GM12878 (cell line): ENCODE results near the gene DCAF4L1. TPM values are rescaled to one million over a fixed set of nuclear protein-coding genes. Genes with fewer than 3 reads are reported as not detected.

Source experiments
- ATAC-seq: fragments of 200-7000 bp; cut with Tn5 transposase; 3 replicates; pipeline ENCODE4 v1.9.1; 2020; ENCODE audit warnings: mild to moderate bottlenecking, moderate library complexity
- BruUV-seq: library from RNA; stranded (reverse); fragments of 400-500 nt; replicated peaks from 2 replicates; lab custom pipeline; 2021; lab: Mats Ljungman, UMichigan
- CTCF ChIA-PET: fragments of 300-600 bp; sonication (Branson Sonifier 250); formaldehyde crosslinking; extraction: SDS; loops from one replicate; lab custom pipeline; 2021; ENCODE audit warnings: inconsistent platforms; lab: Yijun Ruan, JAX
- POLR2A ChIA-PET: fragments of 350-600 bp; formaldehyde crosslinking; extraction: SDS; loops from one replicate; lab custom pipeline; 2021; ENCODE audit warnings: inconsistent platforms; lab: Charles Lee
- RAD21 ChIA-PET: fragments of 300-600 bp; sonication (Branson Sonifier 250); formaldehyde crosslinking; loops from one replicate; lab custom pipeline; 2023; ENCODE audit warnings: antibody characterized with exemption; ENCODE audit not compliant: unreplicated experiment; lab: Charles Lee
- SMC1A ChIA-PET: fragments of 300-600 bp; sonication (Branson Sonifier 250); formaldehyde crosslinking; loops from one replicate; lab custom pipeline; 2023; ENCODE audit not compliant: unreplicated experiment, uncharacterized antibody; lab: Charles Lee
- DNase-seq: peaks from one replicate; pipeline ENCODE4 v3.0.0-alpha.2; 2011; ENCODE audit warnings: low read depth, low spot score
- FAIRE-seq: peaks from 3 replicates; lab custom pipeline; 2011; peaks lifted over from hg19 to GRCh38; lab: Jason Lieb, UNC
- H2AFZ ChIP-seq: 2 replicates; pipeline ENCODE4 v1.6.0; 2011; ENCODE audit warnings: low read depth, low read length, control low read depth; ENCODE audit not compliant: control insufficient read depth
- H3K27ac ChIP-seq: 2 replicates; pipeline ENCODE4 v1.5.1; 2011; ENCODE audit warnings: control low read depth; ENCODE audit not compliant: control insufficient read depth, insufficient read depth
- H3K27me3 ChIP-seq, 2 experiments: replicated peaks in 1 of 2; 2 replicates each; pipeline versions ENCODE4 v1.6.0 to v1.6.1; 2011; ENCODE audit warnings: low read length in 1 of 2; ENCODE audit not compliant: control insufficient read depth in 2 of 2, insufficient read depth in 2 of 2
- H3K36me3 ChIP-seq, 2 experiments: 2 replicates each; pipeline ENCODE4 v1.5.1; 2011; ENCODE audit warnings: low read length in 1 of 2; ENCODE audit not compliant: control insufficient read depth in 2 of 2, insufficient read depth in 2 of 2
- H3K4me1 ChIP-seq: 2 replicates; pipeline ENCODE4 v1.6.1; 2011; ENCODE audit warnings: mild to moderate bottlenecking, low read length, moderate library complexity, mixed read lengths; ENCODE audit not compliant: control insufficient read depth, insufficient read depth
- H3K4me2 ChIP-seq: 2 replicates; pipeline ENCODE4 v1.6.0; 2011; ENCODE audit warnings: control low read depth; ENCODE audit not compliant: control insufficient read depth, insufficient read depth
- H3K4me3 ChIP-seq: fragments of 200-600 bp; sonication (generic); 2 replicates; pipeline ENCODE4 v1.5.1; 2016
- H3K79me2 ChIP-seq: 2 replicates; pipeline ENCODE4 v1.6.0; 2011; ENCODE audit warnings: low read length; ENCODE audit not compliant: control insufficient read depth, insufficient read depth
- H3K9ac ChIP-seq: 2 replicates; pipeline ENCODE4 v1.8.0; 2011; ENCODE audit warnings: low read length, control low read depth, mixed read lengths; ENCODE audit not compliant: control insufficient read depth, insufficient read depth
- H3K9me3 ChIP-seq: replicated peaks from 3 replicates; pipeline ENCODE4 v1.5.1; 2011; ENCODE audit warnings: mild to moderate bottlenecking, low read length; ENCODE audit not compliant: control insufficient read depth, insufficient read depth
- H4K20me1 ChIP-seq: 2 replicates; pipeline ENCODE4 v1.6.0; 2011; ENCODE audit not compliant: control insufficient read depth, insufficient read depth
- CEBPB ChIP-seq, 2 experiments: fragments of 150-350 bp in 1 of 2; IDR thresholded peaks; 2 replicates each; pipeline ENCODE4 v1.6.1; 2012 to 2014; ENCODE audit warnings: low read depth in 2 of 2, low read length in 2 of 2, borderline replicate concordance in 1 of 2, inconsistent platforms in 1 of 2
- CUX1 ChIP-seq: IDR thresholded peaks from 2 replicates; pipeline ENCODE4 v1.6.1; 2012; ENCODE audit warnings: improper control_type of control experiment, low read depth, low read length; ENCODE audit not compliant: insufficient replicate concordance
- MEF2B ChIP-seq: fragments of 450-650 bp; IDR thresholded peaks from 2 replicates; pipeline ENCODE4 v1.6.1; 2018; ENCODE audit warnings: mild to moderate bottlenecking, moderate library complexity; ENCODE audit not compliant: partially characterized antibody, poor library complexity, severe bottlenecking
- TAF1 ChIP-seq: IDR thresholded peaks from 2 replicates; pipeline ENCODE4 v1.6.1; 2011; ENCODE audit warnings: mild to moderate bottlenecking, low read depth, low read length, borderline replicate concordance
- WGBS: methylation state at CpG from one replicate; pipeline ENCODE4 v1.1.6; 2016; ENCODE audit warnings: low lambda C conversion rate; ENCODE audit not compliant: insufficient replicate concordance, insufficient coverage; ENCODE audit errors: missing lambda C conversion rate; 5-methylcytosine and 5-hydroxymethylcytosine counted together
- in situ Hi-C: fragments of 300-500 bp; cut with MboI; formaldehyde crosslinking; loops from 9 replicates; pipeline ENCODE4 v1.14.3; 2018; ENCODE audit warnings: mixed read lengths
- intact Hi-C: fragments of 100-400 bp; cut with micrococcal nuclease; formaldehyde crosslinking; loops from one replicate; pipeline ENCODE4 v1.14.2; 2022; ENCODE audit not compliant: unreplicated experiment
- polyA plus RNA-seq, 11 experiments: library from polyadenylated mRNA; depleted of rRNA in 4 of 11; unstranded in 6 of 11; stranded (reverse) in 5 of 11; fragments of >200 nt; fragmentation: Nextera tagmentation in 4 of 11; fragmentation: Illumina TruSeq in 1 of 11; extraction: Ambion mirVana in 4 of 11; extraction: Trizol in 1 of 11; gene quantifications; 1 replicate in 1 of 11; 2 replicates in 10 of 11; pipeline versions ENCODE4 v1.2.1 to v1.2.3, GENCODE V29; 2011 to 2016; ENCODE audit warnings: inconsistent platforms in 2 of 11, missing spikeins in 2 of 11, low read depth in 1 of 11
- total RNA-seq, 4 experiments: library from RNA; depleted of rRNA in 3 of 4; stranded (reverse); fragments of >200 nt in 3 of 4; fragmentation: Illumina TruSeq in 1 of 4; extraction: Trizol in 1 of 4; gene quantifications; 2 replicates each; pipeline versions ENCODE4 v1.2.1 to v1.2.3, GENCODE V29; 2013 to 2021

The DCAF4L1 gene
- total and polyA plus RNA-seq, 10 of the 15 experiments (the other 5 are each of a cell fraction or from before 2014, with no cell fraction given), result 0.04 to 0.48 (median 0.18) TPM

GRCh38 chr4:41964401-41964800, 17.2 kb upstream of the DCAF4L1 start:
- FAIRE-seq (no peak), DNase-seq (no peak), ATAC-seq (no peak)
- no peaks in the 10 kb centered on the region for H3K27me3 ChIP-seq
- in situ Hi-C loops, result no loop called here
- RAD21 ChIA-PET, result no interaction called here
- no TSS peak for BruUV-seq
- H3K36me3 ChIP-seq, result no peaks in the 10 kb centered on the region
- intact Hi-C loops, result no loop called here
- no peaks in the 10 kb centered on the region for H4K20me1 ChIP-seq
- H3K4me3 ChIP-seq, result no peak overlapping the region
- SMC1A ChIA-PET, result no interaction called here
- no peak overlapping the region for H3K4me2 ChIP-seq
- no peaks in the 10 kb centered on the region for H3K79me2 ChIP-seq
- POLR2A ChIA-PET, result no interaction called here
- TF ChIP-seq MEF2B (no peak), TAF1 (no peak), CEBPB (IDR thresholded peaks at IDR 0.05; ENCODE audit: borderline replicate concordance in 1 of 2, low read depth in 2 of 2, low read length in 2 of 2) (peak in 1 of 2 experiments; percentile 41; a peak in 1 of 4 replicates)
- H3K27ac ChIP-seq, result no peak overlapping the region
- CTCF ChIA-PET, result interaction anchor here (0.9 to 1.6 kb wide), 7 partner anchors 11 to 688 kb away, joined by 3 to 7 read pairs (median 3); no protein-coding TSS in a partner anchor
- WGBS, result 91% methylated on average over 1 of the region's 1 CpG
- H2AFZ ChIP-seq, result no peak overlapping the region
- no peaks in the 10 kb centered on the region; the same call in 2 of the 3 replicates for H3K9me3 ChIP-seq
- H3K9ac ChIP-seq, result no peak overlapping the region
- H3K4me1 ChIP-seq, result no peaks in the 10 kb centered on the region

- ChIA-PET RAD21 (no interaction called here), CTCF (interaction anchor here (2.4 kb wide), 1 partner anchor 10 kb away, joined by 11 read pairs; no protein-coding TSS in a partner anchor), POLR2A (interaction anchor here (0.6 to 1.6 kb wide), 3 partner anchors 12 to 1058 kb away, joined by 3 read pairs; no protein-coding TSS in a partner anchor), SMC1A (no interaction called here)
- ATAC-seq (no peak), FAIRE-seq (no peak), DNase-seq (no peak)
- Histone ChIP-seq H2AFZ (no peak overlapping the region), H3K27ac (no peak overlapping the region), H3K9ac (no peak overlapping the region), H3K4me2 (no peak overlapping the region), H4K20me1 (no peaks in the 10 kb centered on the region), H3K4me1 (no peaks in the 10 kb centered on the region), H3K36me3 (no peaks in the 10 kb centered on the region), H3K79me2 (no peaks in the 10 kb centered on the region), H3K9me3 (no peaks in the 10 kb centered on the region; the same call in 1 of the 3 replicates), H3K4me3 (no peak overlapping the region), H3K27me3 (no peaks in the 10 kb centered on the region)
- TF ChIP-seq CUX1, result no peak
- intact Hi-C loops (no loop called here), in situ Hi-C loops (no loop called here)
- BruUV-seq, result no TSS peak
- 75% methylated on average over 2 of the region's 2 CpGs for WGBS
Observed at GRCh38 chr4:41967392-41967791, 14.2 kb upstream of the DCAF4L1 start.
